ENCODE measurements around the gene CFAP221. TPM values are rescaled to one million over a fixed set of nuclear protein-coding genes. Genes with fewer than 3 reads are reported as not detected.
"Not testable (repeated sequence)": the region's sequence is repeated elsewhere in the genome, so short reads cannot be mapped to it uniquely, and the experiment has no call there.

Gene CFAP221
- total and polyA plus RNA-seq, 9 donors = 0.24 to 23.4 (median 2.4) TPM

DNA sequence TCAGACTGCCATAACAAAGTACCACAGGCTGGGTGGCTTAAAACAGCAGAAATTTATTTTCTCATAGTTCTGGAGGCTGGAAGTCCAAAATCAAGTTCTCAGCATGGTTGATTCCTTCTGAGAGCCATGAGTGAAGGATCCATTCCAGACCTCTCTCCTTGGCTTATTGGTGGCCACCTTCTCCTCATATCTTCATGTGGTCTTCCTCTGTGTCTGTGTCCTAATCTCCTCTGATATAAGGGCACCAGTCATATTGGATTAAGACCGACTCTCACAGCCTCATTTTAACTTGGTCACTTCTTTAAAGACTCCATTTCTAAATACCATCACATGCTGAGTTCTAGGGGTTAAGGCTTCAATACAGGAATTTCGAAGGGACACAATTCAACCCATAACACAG is 65.1 kb downstream of the CFAP221 start:
- WGBS, 3 donors = 80 to 88% (median 82%) methylated on average over 2 of the region's 2 CpGs
- intact Hi-C loops (cut with DNase I) = no loop called here

DNA sequence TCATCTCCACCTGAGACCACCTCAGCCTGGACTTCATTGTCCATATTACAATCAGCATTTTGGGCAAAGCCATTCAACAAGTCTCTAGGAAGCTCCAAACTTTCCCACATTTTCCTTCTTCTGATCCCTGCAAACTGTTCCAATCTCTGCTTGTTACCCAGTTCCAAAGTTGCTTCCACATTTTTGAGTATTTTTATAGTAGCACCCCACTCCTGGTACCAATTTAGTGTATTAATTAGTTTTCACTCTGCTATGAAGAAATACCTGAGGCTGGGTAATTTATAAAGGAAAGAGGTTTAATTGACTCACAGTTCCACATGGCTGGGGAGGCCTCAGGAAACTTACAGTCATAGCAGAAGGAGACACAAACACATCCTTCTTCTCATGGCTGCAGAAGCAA is 69.9 kb downstream of the CFAP221 start:
- DNase-seq; H3K4me3 ChIP-seq; H3K27ac ChIP-seq; H3K4me1 ChIP-seq (ENCODE audit: insufficient read depth); H3K27me3 ChIP-seq; H3K9me3 ChIP-seq; H3K36me3 ChIP-seq; intact Hi-C loops (cut with DNase I): not testable (repeated sequence)

More for the DNA sequence above, 65.1 kb downstream of the CFAP221 start:
- no peaks in the 10 kb centered on the region for H3K27me3 ChIP-seq
- H3K4me3 ChIP-seq = no peak overlapping the region
- TF ChIP-seq EP300 (IDR thresholded peaks at IDR 0.05) (no peak), POLR2A (IDR thresholded peaks at IDR 0.05) (no peak)
- TF ChIP-seq, protein P1, sequence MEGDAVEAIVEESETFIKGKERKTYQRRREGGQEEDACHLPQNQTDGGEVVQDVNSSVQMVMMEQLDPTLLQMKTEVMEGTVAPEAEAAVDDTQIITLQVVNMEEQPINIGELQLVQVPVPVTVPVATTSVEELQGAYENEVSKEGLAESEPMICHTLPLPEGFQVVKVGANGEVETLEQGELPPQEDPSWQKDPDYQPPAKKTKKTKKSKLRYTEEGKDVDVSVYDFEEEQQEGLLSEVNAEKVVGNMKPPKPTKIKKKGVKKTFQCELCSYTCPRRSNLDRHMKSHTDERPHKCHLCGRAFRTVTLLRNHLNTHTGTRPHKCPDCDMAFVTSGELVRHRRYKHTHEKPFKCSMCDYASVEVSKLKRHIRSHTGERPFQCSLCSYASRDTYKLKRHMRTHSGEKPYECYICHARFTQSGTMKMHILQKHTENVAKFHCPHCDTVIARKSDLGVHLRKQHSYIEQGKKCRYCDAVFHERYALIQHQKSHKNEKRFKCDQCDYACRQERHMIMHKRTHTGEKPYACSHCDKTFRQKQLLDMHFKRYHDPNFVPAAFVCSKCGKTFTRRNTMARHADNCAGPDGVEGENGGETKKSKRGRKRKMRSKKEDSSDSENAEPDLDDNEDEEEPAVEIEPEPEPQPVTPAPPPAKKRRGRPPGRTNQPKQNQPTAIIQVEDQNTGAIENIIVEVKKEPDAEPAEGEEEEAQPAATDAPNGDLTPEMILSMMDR (IDR thresholded peaks at IDR 0.05) = no peak
- no peak overlapping the region for H3K27ac ChIP-seq
- DNase-seq = no peak
- H3K36me3 ChIP-seq = no peaks in the 10 kb centered on the region
- H3K9me3 ChIP-seq = no peaks in the 10 kb centered on the region
- H3K4me1 ChIP-seq (ENCODE audit: insufficient read depth) = no peaks in the 10 kb centered on the region

DNA sequence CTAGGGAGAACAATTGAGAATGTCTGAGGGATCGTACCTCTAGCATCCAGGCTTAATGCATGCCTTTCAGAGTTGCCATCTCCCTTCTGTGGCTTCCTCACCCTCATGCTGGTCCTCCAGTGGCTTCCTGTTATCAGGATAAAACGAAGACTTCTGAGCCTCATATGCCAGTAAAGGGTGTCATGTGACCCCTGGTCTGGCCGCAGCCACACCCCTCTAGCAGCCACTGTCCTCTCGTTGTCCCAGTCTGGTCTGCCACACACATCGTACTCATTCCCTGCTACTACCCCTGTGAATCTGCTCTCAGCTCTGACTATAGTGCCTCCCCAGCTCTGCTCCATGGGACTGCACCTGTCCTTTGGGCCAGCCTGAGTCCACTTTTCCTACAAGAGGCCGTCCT is 72.2 kb downstream of the CFAP221 start:
- Histone ChIP-seq H3K36me3 (no peaks in the 10 kb centered on the region), H3K27ac (no peak overlapping the region), H3K4me1 (ENCODE audit: insufficient read depth) (no peaks in the 10 kb centered on the region), H3K4me3 (no peak overlapping the region), H3K9me3 (no peaks in the 10 kb centered on the region), H3K27me3 (no peaks in the 10 kb centered on the region)
- 77 to 84% (median 83%) methylated on average over 6 of the region's 6 CpGs for WGBS, 3 donors
- DNase-seq = no peak
- intact Hi-C loops (cut with DNase I) = no loop called here
- no peak for TF ChIP-seq POLR2A (IDR thresholded peaks at IDR 0.05)
- TF ChIP-seq, protein P1 (IDR thresholded peaks at IDR 0.05) = no peak

DNA sequence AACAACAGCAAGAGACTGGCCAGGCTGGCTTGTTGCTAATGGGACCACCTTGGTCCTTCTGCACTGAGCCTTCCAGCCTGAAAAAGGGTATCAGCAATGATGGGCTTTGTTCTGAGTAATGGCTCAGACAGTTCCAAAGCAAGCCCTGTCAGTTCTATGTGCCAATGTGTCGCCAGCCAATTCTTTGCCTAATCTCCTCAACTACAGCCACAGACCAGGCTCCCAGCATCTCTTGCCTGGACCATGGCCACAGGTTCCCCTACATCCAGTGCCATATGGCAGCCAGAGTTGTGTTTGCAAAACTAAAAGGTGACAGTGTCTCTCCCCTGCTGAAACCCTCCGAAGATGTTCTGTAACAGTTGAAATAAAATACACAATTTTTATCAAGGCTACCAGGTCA is 73.2 kb downstream of the CFAP221 start:
- H3K4me1 ChIP-seq (ENCODE audit: insufficient read depth) = no peaks in the 10 kb centered on the region
- intact Hi-C loops (cut with DNase I) = no loop called here
- WGBS, 3 donors = 83 to 92% (median 91%) methylated on average over 2 of the region's 2 CpGs
- H3K9me3 ChIP-seq = no peaks in the 10 kb centered on the region
- no peaks in the 10 kb centered on the region for H3K36me3 ChIP-seq
- no peaks in the 10 kb centered on the region for H3K27me3 ChIP-seq
- no peak overlapping the region for H3K27ac ChIP-seq
- no peak for TF ChIP-seq EP300 (IDR thresholded peaks at IDR 0.05)
- no peak for TF ChIP-seq POLR2A (IDR thresholded peaks at IDR 0.05)
- TF ChIP-seq, protein P1 (IDR thresholded peaks at IDR 0.05) = no peak
- no peak overlapping the region for H3K4me3 ChIP-seq
- no peak for DNase-seq

DNA sequence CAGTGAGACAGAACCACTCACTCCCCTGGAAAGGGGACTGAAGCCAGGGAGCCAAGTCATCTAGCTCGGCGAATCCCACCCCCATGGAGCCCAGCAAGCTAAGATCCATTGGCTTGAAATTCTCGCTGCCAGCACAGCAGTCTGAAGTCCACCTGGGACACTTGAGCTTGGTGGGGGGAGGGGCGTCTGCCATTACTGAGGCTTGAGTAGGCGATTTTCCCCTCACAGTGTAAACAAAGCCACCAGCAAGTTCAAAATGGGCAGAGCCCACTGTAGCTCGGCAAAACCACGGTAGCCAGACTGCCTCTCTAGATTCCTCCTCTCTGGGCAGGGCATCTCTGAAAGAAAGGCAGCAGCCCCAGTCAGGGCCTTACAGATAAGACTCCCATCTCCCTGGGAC is 74.5 kb downstream of the CFAP221 start:
- intact Hi-C loops (cut with DNase I); H3K27me3 ChIP-seq; H3K36me3 ChIP-seq; H3K4me3 ChIP-seq; H3K9me3 ChIP-seq; H3K27ac ChIP-seq; H3K4me1 ChIP-seq (ENCODE audit: insufficient read depth); DNase-seq: not testable (repeated sequence)
- 74 to 86% (median 82%) methylated on average over 7 of the region's 7 CpGs for WGBS, 3 donors

DNA sequence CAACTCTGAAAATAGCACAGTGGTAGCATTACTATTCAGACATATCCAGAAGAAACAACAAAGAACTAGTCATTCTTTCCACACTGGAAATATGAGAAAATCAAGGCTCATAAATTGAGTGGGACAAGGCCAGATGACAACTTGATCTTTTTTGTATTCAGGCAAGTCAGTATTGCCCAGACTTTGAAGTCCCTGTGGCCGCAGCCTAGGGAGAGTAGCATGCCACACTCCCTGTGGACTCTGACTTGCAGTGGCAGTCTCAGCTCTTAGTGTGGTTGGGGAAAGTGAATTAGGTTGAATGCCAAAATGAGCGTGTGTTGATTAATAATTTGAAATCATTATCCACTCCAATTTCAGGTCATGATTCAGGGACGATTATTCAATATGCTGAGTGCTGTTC is 81.0 kb downstream of the CFAP221 start:
- TF ChIP-seq EP300 (IDR thresholded peaks at IDR 0.05) = no peak
- no peak for TF ChIP-seq POLR2A (IDR thresholded peaks at IDR 0.05)
- TF ChIP-seq, protein P1 (IDR thresholded peaks at IDR 0.05) = no peak
- H3K4me1 ChIP-seq (ENCODE audit: insufficient read depth) = no peaks in the 10 kb centered on the region
- H3K4me3 ChIP-seq = no peak overlapping the region
- no peak overlapping the region for H3K27ac ChIP-seq
- 87% methylated on average over 3 of the region's 3 CpGs for WGBS, 3 donors
- DNase-seq = no peak
- H3K36me3 ChIP-seq = no peaks in the 10 kb centered on the region
- H3K9me3 ChIP-seq = no peaks in the 10 kb centered on the region
- intact Hi-C loops (cut with DNase I) = no loop called here
- H3K27me3 ChIP-seq = no peaks in the 10 kb centered on the region
